Sciatic nerve (tissue), 1 donor: ENCODE data around the gene GPR85. TPM values are rescaled to one million over a fixed set of nuclear protein-coding genes. Genes with fewer than 3 reads are reported as not detected.

ENCODE experiments used
- total RNA-seq: library from RNA; stranded (reverse); fragmentation: NEBNext Ultra II Directional; extraction: Animal tissue kit (Norgen Biotek cat#: 25700); gene quantifications from one replicate; pipeline ENCODE4 v1.2.1, GENCODE V29; 2021
- donor health status: DM: no; HTN: no; CAD: no.

The GPR85 gene
- total RNA-seq, 1 donor from 2014 or later: 1.6 TPM

Other genes starting within 250 kb of the GPR85 start
- gene SMIM30, start 31.7 kb upstream of the GPR85 start, total RNA-seq: 29.6 TPM